Measurements from ENCODE around the gene TGFBR3. TPM values are rescaled to one million over a fixed set of nuclear protein-coding genes. Genes with fewer than 3 reads are reported as not detected.
A peak's percentile ranks its signal among the peaks of the same experiment; 100 is the strongest.
"Not testable (repeated sequence)": the region's sequence is repeated elsewhere in the genome, so short reads cannot be mapped to it uniquely, and the experiment has no call there.

TGFBR3 gene
- polyA plus RNA-seq, 10 donors = 26.9 to 44.8 (median 33.6) TPM

DNA sequence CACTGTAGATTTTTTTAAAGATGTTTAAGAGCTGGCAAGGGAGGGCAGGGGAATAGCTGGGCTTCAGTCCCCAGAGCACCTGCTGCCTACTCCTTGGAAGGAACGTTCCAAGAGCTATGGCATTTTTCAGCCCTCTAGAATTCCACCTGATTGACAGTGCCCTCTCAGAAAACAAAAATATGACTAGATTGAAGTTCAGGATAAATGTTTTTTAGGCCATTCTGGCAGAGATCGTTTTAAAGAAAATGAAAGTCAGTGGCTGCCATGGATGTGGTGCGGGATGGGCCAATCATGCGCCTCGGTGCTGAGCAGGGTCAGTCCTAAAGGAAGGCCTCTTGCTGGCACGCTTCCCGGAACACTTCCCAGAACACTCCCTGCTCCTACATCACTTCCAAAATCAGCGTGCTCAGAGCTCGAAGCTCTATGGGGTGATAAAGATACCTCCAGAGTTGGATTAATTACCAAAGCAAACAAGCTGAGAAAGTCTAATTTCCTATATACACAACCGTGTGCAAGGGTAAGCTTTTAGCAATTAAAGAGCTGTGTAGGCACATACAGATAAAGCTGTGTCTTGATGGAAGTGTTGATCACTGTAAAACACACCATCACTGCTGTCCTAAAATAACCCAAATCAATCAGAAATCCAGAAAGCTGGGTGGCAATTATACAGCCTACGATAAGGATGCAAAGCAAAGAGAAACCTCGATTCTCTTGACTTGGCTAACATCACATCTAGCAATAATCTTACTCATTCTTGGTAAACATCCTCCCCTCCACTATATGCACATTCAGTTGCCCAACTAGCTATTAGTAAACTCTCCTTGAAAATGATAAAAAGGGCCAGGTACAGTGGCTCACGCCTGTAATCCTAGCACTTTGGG lies 34.6 kb downstream of the TGFBR3 start:
- DNase-seq = peak; percentile 88 to 96 (median 94)

DNA sequence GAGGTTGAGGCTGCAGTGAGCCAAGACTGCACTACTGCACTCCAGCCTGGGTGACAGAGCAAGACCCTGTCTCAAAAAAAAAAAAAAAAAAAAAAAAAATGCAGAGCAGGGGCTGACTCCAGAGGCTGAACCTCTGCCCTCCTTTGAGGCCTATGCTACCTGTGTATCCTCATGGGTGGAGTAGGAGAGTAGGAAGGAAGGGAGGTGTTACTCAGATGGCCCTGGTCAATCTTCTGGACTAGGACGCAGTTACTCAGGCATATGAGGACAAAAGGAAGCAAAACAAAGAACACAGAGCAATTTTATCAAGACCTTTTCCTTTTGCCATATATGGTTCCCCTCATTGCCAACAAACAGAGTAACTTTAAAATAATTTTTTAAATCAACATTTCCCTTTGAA lies 35.2 kb downstream of the TGFBR3 start:
- no peak for DNase-seq

DNA sequence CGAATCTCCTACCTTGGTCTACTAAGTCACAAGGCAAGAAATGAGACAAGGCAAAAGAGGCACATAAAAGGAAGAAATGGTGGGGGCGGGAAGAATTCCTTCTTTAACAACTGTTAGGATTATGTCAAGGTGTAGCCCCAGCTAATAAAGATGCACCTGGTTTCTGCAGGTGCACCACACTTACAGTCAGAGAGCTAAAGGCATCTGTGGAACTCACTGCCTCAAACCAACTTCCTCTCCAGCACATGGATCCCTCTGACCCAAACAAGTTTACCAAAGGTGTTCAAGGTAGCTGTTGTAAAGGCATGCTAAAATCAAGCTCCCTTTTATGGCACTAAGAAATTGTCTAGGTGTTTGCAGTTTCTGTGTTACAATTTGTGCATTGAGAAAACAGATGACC lies 38.1 kb downstream of the TGFBR3 start:
- no peak for DNase-seq

DNA sequence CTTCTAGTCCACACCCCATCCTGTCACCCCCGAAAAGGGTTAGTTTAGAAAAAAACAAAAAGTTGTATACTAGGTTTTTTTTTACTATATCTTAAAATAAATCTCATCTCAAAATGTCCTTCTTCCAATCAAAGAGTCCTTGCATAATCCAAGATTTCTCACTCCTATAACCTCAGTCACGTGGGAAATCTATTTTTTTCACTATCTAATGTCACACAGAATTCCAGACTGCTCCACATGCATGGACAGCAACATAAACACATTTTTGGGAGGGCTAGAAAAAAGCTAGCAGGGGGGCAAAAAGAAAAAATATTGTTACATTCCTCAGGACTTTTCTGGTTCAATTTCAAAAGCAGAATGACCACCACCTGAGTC lies 39.3 kb downstream of the TGFBR3 start:
- DNase-seq = no peak

DNA sequence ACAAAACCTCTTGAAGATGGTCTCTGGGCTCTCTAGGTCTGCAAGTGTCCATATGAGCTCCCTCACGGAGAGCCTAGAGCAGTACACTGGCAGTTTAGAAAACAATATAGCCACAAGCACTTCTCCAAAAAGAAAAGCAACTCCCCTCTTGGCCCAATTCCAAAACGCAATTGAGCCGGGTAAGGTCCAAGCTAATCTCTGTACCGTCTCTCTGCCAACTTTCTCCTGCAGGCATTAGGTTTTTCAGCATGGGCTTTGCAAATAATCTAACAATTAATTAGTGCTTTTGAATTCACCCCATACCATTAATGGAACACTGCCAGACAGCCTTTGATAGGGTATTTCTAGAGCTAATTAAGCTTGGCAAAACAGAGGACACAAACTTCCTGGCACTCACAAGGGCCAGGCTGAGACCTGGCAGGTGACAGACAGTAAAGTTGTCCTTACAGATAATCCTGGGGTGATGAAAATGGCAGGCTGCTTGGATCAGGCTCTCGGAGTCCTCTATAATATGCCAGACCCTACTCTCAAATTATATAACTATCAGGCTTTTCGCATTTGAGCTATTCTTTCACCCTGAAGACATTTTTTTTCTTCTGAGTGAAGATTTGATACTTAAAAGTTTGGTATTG lies 39.8 kb downstream of the TGFBR3 start:
- DNase-seq = peak; percentile 78 to 84 (median 78)

DNA sequence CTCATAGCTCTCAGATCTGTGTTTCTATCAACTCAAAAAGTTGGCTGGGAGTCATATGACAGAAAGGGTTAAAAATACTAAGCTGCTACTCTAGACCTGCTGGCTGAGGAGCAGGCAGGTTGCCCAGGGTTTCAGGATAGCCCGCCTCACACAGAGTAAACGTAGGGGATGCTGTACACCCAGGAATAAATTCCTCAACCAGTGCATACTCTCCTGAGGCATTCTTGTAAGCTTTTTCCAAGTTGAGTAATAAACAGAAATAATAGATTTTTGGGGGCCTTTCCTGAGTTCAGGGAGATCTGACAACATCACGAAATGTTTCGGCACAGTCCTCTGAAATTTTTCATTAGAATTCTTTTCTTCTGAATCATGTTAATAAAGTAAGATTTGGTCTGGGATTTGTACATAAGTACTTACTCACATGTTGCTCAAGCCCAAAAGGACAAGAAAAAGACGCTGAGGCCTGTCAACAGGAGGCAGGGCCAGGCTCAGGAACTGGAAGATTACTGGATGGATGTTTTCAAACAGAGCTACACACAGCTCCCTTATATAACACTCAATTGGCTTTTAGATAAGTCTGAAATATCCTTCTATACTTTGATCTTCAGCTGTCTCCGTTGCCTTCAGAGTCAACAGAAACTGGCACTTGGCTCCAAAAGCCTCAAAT lies 41.0 kb downstream of the TGFBR3 start:
- peak; percentile 67 to 92 (median 86) for DNase-seq

DNA sequence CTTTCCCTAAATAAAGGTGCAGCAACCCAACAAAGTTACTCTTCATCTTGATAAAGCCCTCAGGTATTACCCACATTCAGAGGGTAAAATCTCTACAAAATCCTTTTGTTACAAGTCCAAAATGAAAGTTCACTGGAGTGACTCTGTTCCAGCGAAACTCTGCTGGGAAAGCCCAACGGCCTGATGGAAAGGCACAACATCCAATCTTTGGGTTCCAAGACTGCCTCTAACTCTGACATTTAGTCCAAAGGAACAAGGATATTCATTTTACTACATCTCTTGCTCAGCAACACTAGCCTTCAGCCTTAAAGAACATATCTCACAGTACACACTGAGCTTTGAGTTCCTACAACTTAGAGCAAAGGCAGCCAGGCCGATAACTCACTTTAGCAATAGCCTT lies 42.1 kb downstream of the TGFBR3 start:
- DNase-seq = no peak

DNA sequence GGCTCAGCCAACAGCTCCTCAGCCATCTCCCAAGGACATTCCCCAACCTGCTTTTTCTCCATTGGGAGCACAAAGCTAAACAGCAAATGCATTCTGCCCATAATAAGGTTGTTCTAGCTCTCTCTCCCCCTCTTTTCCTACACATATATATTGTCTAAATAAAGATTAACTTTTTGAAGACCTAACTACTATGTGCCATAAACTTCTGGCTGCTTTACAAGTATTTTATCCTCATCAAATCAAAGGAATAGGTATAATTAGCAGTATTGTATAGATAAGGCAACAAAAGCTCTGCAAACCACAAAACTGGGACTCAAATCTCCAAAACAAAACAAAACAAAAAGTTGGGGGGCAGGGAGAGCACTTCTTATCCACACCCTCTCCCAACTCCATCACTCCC lies 43.4 kb downstream of the TGFBR3 start:
- no peak for DNase-seq

DNA sequence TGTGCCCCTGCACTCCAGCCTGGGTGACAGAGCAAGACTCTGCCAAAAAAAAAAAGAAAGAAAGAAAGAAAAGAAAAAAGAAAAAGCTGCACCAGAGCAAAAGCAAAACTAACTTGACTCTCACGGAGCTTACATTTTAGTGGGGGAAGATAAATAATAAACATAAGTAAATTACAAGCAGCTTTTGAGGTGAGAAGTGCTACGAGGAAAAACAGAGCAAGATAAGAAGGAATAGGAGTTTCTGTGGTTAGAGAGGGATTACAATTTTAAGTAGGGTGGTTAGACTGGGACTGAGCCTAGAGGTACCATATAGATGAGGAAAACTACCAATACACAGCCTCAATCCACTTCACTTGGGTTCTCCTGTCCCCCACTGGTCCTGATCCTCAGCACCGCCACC lies 43.9 kb downstream of the TGFBR3 start:
- DNase-seq = no peak

DNA sequence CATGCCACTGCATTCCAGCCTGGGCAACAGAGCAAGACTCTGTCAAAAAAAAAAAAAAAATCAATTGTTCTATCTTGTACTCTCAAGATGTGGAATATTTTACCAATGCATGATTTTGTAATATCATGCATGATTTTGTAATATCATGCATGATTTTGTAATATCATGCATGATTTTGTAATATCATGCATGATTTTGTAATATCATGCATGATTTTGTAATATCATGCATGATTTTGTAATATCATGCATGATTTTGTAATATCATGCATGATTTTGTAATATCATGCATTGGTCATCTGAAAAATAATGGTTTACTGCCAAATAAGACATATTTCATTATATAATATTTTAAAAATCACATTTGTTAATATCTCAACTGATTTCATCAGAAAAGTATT lies 45.7 kb downstream of the TGFBR3 start:
- not testable (repeated sequence) for DNase-seq

DNA sequence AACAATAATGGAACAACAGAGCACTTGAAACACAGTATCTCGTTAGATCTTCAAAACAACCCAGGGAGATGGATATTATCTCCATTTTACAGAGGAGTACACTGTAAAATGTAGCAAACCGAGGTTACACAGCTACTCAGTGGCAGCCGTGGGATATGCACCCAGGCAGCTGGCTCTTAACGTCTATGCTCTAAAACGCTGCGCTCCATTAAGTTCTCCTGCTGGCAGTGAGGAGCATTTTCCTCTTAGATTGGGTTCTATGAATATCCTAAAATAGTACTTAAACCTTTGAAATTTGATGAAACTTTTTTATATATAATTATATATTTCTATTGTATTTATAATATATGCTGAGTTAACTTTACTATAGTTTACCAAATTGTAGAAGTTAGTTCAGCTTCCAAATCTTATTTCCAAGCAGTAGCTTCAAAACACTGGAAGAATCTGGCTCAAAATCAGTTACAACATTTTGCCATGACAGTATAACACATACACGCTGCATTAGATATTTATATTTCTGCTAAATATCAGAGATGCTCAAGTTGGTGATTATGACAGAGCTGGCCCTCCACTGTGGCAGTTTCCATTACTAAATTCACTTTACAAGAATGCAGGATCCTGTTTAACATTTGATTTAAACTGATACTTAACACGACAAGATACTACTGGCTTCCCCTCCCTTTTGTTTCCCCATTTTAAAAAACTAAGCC lies 49.5 kb downstream of the TGFBR3 start:
- DNase-seq = no peak

DNA sequence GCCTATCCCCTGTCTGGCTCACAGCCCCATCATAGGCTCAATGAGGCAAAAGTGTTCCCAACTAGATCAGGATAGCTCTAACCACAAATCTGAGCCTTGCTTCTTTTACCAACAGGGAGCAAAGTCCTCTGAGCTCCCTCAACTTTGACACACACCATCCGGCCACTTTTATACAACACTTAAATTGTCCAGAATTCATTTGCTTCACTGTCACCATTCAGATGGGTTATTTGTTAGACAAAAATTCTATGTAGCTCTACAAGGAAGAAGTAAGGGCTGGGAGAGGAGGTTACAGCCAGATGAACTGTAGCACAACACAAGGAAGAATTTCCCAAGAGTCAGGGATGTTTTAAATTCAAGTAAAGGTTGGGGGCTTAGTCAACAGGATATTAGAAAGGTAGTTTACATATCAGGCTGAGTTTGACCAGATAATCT lies 50.8 kb downstream of the TGFBR3 start:
- DNase-seq = no peak

DNA sequence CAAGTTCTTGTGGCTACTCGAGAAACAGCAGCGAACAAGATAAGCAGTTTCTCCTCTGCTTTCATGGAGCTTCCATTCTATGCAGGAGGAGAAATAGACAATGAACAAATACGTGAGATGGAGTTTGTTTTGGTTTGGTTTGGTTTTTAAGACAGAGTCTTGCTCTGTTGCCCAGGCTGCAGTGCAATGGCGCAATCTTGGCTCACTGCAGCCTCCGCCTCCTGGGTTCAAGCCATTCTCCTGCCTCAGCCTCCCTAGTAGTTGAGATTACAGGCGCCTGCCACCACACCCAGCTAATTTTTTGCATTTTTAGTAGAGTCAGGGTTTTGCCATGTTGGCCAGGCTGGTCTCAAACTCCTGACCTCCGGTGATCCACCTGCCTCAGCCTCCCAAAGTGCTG lies 51.4 kb downstream of the TGFBR3 start:
- DNase-seq = not testable (repeated sequence)

DNA sequence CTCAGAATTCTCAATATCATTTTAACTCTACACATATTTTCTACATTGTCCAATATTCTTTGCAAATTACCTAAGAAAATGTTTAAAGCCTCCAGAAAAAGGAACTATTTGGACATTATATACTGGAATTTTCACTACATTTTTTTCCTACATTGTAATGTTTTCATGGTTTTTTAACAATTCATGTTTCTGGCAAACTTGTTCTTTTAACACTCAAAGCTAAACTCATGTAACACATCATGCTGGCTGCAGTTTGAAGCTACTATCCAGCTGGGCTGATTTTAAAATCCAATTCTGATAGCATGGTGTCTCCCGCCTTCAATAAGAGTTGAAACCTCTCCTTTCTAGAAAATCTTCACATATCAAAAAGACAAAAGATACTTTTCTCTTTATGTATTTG lies 52.0 kb downstream of the TGFBR3 start:
- peak; percentile 53 to 82 (median 57) for DNase-seq

DNA sequence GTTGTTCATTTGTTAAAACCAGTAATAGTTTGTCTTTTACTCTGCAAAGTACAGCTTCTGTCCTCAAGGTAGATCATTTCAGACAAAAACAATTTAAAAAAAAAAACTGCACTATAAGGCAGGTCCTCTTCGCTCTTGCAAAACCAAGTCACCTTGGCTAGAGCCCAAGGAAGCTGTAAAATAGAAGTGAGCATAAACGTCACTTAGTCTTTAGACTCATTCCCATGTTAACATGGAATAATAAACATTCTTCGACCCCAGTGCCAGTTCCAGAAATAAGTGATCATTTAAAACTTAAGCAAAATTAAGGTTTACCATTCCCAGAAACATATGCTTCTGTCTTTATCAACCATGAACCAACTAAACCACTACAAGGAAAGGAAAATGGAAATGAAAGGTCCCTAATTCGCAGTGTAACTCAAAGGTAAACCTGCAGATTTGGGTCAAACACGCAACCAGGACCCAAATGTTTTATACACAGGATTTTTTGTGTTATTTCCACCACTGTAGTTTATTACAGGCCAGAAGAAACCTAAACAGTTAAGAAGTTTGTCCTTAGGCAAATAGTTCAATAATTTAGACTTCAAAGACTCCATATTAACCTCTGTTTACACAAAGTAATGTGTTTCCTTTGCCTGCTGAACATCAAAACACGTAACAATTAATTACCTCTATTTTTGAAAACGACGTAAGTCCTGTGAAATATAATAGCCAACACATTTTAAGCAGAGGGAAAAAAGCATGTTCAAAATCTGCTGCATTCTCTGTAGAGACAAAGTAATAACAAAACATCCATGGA lies 54.6 kb downstream of the TGFBR3 start:
- DNase-seq = peak in 1 of 3 donors; percentile 67

DNA sequence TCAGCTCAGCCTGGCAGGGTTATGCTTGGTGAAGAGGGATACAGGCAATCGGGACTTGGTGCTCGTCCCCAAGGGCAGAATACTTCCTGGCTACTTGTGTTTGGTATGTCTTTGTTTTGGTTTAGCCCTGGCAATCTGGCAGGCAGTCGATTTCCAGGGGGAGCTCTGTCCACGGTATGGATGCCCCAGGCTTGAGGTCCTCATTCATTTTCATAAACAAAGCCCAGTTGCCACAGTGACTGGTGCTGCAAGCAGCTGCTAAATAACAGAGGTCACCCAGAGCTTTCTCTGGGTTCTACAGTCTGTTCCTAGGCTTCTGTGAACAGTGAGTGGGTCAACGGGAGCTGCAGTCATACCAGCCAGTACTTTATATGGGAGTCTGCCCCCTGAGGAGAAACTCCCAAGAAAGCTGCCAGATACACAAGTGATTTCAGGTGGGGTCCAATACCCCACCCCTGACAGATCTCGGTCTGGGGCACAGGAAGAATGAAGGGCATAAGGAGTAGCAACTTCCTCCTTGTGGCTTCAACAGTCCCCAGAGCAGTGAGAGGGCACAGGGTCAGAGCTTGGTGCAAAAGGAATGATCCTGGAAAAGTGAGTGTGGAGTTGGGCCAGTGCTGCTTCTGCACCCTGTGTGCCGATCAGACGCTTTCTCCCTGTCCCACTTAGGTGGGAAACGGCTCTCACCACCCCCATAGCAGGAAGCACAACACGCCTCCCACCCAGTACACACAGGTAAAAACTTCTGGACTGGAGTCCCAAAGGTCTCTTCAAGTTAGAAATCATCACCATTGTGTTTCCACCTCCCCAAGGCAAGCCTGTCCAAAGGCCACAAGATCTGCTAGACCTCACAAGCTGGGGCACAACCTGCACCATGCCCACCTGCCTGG lies 55.5 kb downstream of the TGFBR3 start:
- peak in 2 of 3 donors; percentile 63 to 83 for DNase-seq

DNA sequence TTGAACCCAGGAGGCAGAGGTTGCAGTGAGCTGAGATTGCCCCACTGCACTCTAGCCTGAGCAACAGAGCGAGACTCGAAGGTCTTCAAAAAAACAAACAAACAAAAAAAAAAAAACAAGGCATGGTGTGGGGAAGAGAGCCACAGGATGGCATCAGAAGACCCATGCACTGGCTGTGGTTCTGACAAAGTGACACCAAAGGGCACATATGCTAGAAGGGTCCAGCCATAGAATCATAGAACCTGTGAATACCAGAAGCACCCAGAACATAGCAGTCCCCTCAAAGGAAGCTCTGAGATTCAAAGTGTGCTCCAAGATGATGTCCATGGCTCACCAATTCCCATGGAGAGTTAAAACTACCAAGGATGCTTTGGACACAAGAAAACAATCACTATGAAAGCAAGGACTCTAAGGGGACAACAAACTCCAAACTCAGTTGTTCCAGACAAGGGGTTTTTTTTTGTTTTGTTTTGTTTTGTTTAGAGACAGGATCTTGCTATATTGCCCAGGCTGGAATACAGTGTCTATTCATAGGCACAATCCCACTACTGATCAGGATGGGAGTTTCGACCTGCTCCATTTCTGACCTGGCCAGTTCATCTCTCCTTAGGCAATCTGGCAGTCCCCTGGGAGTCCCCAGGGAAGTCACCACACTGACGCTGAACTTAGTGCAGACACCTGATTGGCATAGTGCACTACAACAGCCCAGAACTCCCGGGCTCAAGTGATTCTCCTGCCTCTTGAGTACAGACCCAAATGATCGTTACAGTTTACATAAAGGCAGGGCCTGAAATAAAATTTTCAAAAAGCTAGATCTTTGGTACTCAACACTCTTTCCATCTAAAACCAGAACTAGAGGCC lies 56.4 kb downstream of the TGFBR3 start:
- DNase-seq = no peak

DNA sequence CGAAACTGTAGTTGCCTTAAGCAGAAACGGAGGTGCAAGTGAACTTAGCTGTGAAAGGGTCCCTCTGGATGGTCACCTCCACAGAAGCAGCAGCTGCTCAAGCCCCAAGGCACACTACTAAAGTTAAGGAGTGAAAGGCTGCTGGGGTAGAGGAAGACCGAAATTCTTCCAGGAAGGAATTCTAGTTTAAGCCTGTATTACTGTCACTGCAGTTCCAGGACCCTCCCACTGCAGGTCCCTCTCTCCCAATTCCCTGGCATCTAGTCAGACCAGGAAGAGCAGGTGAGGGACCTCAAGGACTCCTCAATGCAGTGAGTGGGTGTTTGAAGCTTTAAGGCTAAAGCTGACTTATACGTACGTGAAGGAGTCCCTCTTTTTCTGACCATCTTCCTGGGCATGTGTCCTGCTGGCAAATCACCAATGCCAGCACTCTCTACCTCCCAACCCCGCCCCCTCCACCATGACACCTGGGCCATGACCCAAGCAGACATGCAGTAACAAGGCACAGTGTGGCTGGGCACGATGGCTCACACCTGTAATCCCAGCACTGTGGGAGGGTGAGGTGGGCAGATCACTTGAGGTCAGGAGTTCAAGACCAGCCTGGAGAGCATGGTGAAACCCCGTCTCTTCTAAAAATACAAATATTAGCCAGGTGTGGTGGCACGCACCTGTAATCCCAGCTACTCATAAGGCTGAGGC lies 57.2 kb downstream of the TGFBR3 start:
- DNase-seq = peak in 1 of 3 donors; percentile 34
